Measurements from ENCODE around the gene WRNIP1. TPM values are rescaled to one million over a fixed set of nuclear protein-coding genes. Genes with fewer than 3 reads are reported as not detected.

WRNIP1 gene
- total RNA-seq, 4 donors from 2014 or later, result 70.6 to 99.9 (median 84.1) TPM

DNA sequence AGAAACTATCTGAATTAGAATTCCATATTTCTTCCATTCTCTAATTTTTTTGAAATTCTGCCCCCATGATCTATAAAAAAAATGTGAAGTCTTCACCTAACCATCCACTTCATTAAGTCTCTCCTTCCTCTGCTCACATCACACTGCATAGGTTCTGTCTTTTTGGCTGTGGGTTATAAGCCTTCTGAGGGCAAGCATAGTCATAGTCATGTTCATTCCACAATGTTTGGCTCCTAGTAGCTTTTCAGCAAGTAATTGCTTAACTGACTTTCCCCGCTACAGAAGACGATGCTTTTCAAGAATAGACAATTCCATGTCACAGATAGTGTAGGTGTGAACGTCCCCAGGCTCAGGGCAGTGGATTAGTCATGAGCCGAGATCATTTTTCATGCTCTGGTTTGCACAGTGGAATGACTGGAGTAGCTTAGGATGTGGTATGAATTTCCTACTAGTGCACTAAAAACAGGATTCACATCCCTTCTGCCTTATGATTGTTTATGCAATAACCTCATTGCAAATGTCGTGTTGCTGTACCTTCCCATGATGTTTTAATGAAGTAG, 29.1 kb downstream of the WRNIP1 start:
- no peaks in the 10 kb centered on the region for H3K36me3 ChIP-seq
- intact Hi-C loops (cut with DNase I), result loop anchor here (5.0 kb wide), 1 partner anchor 138 kb away; no protein-coding TSS in a partner anchor
- peaks cover 8 to 22% of the 10 kb centered on the region in 2 donors for H3K4me1 ChIP-seq
- no peak overlapping the region for H3K27ac ChIP-seq
- DNase-seq, result no peak
- H3K27me3 ChIP-seq, result no peaks in the 10 kb centered on the region
- TF ChIP-seq, protein P1, sequence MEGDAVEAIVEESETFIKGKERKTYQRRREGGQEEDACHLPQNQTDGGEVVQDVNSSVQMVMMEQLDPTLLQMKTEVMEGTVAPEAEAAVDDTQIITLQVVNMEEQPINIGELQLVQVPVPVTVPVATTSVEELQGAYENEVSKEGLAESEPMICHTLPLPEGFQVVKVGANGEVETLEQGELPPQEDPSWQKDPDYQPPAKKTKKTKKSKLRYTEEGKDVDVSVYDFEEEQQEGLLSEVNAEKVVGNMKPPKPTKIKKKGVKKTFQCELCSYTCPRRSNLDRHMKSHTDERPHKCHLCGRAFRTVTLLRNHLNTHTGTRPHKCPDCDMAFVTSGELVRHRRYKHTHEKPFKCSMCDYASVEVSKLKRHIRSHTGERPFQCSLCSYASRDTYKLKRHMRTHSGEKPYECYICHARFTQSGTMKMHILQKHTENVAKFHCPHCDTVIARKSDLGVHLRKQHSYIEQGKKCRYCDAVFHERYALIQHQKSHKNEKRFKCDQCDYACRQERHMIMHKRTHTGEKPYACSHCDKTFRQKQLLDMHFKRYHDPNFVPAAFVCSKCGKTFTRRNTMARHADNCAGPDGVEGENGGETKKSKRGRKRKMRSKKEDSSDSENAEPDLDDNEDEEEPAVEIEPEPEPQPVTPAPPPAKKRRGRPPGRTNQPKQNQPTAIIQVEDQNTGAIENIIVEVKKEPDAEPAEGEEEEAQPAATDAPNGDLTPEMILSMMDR (IDR thresholded peaks at IDR 0.05), result no peak
- no peak for TF ChIP-seq POLR2A (IDR thresholded peaks at IDR 0.05)
- no peak overlapping the region for H3K4me3 ChIP-seq (replicated peaks in 1 of 3)
- 95 to 96% methylated on average over 5 of the region's 5 CpGs for whole genome bisulfite sequencing, 2 donors
- no peaks in the 10 kb centered on the region for H3K9me3 ChIP-seq

DNA sequence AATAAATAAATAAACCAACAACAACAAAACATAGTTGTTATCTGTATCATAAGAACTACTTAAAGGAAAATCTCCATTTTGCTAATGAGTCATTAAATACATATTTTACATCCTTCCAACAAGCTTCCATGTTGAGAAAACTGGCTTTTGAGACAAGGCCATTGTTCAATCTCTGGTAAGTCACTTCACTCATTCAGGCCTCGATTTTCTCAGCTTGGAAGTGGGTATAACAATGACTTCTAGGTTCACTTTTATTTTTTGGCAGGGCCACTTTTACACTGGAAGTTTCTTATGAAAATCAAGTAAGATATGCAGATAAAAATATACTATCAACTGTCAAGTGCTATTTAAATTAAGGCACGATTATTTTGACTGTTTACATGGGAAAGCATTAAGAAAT, 30.0 kb downstream of the WRNIP1 start:
- 82 to 96% methylated on average over 2 of the region's 2 CpGs for WGBS, 2 donors
- Histone ChIP-seq H3K36me3 (no peaks in the 10 kb centered on the region), H3K27ac (no peak overlapping the region), H3K4me3 (replicated peaks in 1 of 3) (no peak overlapping the region), H3K27me3 (no peaks in the 10 kb centered on the region), H3K9me3 (no peaks in the 10 kb centered on the region), H3K4me1 (peaks cover 8 to 22% of the 10 kb centered on the region in 2 donors)
- no peak for DNase-seq
- intact Hi-C loops (cut with DNase I), result no loop called here
- TF ChIP-seq POLR2A (IDR thresholded peaks at IDR 0.05), result no peak
- TF ChIP-seq, protein P1 (IDR thresholded peaks at IDR 0.05), result no peak

DNA sequence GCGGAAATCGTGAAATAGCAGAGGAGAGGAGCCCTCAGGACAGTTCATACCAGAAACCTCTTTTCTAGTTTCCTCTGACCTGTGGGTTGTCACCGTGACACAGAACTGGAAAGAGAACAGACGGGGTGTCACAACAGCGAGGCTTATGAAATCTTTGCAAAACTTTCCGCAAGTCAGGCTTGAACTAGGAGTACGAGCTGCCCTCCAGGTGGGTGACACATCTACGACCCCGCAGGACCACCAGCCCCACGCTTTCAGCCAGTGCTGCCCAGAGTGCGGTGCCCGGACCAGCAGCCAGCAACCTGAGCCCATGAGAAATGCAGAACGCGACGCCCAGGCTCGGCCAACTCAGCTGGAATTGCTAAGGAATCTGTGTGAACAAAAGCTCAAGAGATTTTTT, 30.8 kb downstream of the WRNIP1 start:
- no peak overlapping the region for H3K27ac ChIP-seq
- H3K27me3 ChIP-seq, result no peaks in the 10 kb centered on the region
- intact Hi-C loops (cut with DNase I), result no loop called here
- no peak overlapping the region for H3K4me3 ChIP-seq (replicated peaks in 1 of 3)
- H3K9me3 ChIP-seq, result no peaks in the 10 kb centered on the region
- no peak for TF ChIP-seq POLR2A (IDR thresholded peaks at IDR 0.05)
- TF ChIP-seq, protein P1 (IDR thresholded peaks at IDR 0.05), result no peak
- H3K4me1 ChIP-seq, result peaks cover 8 to 17% of the 10 kb centered on the region in 2 donors
- H3K36me3 ChIP-seq, result no peaks in the 10 kb centered on the region
- WGBS, 2 donors, result 88 to 90% methylated on average over 16 of the region's 16 CpGs
- no peak for DNase-seq

GRCh38 chr6:2796861-2797260, 31.7 kb downstream of the WRNIP1 start:
- H3K4me1 ChIP-seq, result peaks cover 5 to 16% of the 10 kb centered on the region in 2 donors
- DNase-seq, result no peak
- intact Hi-C loops (cut with DNase I), result no loop called here
- TF ChIP-seq, protein P1 (IDR thresholded peaks at IDR 0.05), result no peak
- TF ChIP-seq POLR2A (IDR thresholded peaks at IDR 0.05), result no peak
- no peak overlapping the region for H3K4me3 ChIP-seq (replicated peaks in 1 of 3)
- H3K27ac ChIP-seq, result peak overlapping the region in 1 of 3 donors; percentile 45
- H3K36me3 ChIP-seq, result no peaks in the 10 kb centered on the region
- H3K27me3 ChIP-seq, result no peaks in the 10 kb centered on the region
- H3K9me3 ChIP-seq, result no peaks in the 10 kb centered on the region
- WGBS, 2 donors, result 70 to 71% methylated on average over 5 to 6 of the region's 6 CpGs

GRCh38 chr6:2797564-2798031, 32.4 kb downstream of the WRNIP1 start:
- Histone ChIP-seq H3K36me3 (no peaks in the 10 kb centered on the region), H3K27ac (peak overlapping the region in 2 of 3 donors; percentile 3 to 45), H3K4me1 (peaks cover 5 to 16% of the 10 kb centered on the region in 2 donors), H3K9me3 (no peaks in the 10 kb centered on the region), H3K27me3 (no peaks in the 10 kb centered on the region), H3K4me3 (replicated peaks in 1 of 3) (no peak overlapping the region)
- no peak for TF ChIP-seq POLR2A (IDR thresholded peaks at IDR 0.05)
- TF ChIP-seq, protein P1 (IDR thresholded peaks at IDR 0.05), result no peak
- peak; percentile 42 to 58 for DNase-seq
- 22 to 31% methylated on average over 3 of the region's 3 CpGs for WGBS, 2 donors
- intact Hi-C loops (cut with DNase I), result no loop called here

Data from thyroid gland (tissue), 4 donors.